Mesothelial cell of epicardium (in vitro differentiated cells): ENCODE results near the gene MS4A13. TPM values are rescaled to one million over a fixed set of nuclear protein-coding genes. Genes with fewer than 3 reads are reported as not detected.

ENCODE experiments used
- DNase-seq, 2 experiments: peaks; one replicate each; pipeline ENCODE4 v3.0.0; 2021; ENCODE audit warnings: low spot score in 2 of 2; ENCODE audit not compliant: unreplicated experiment in 2 of 2
- H3K27ac Mint-ChIP-seq: 2 replicates; pipeline ENCODE4 v1.8.0; 2021; ENCODE audit warnings: mixed read lengths
- H3K27me3 Mint-ChIP-seq: 2 replicates; pipeline ENCODE4 v1.8.0; 2021; ENCODE audit warnings: low read depth, mixed read lengths
- H3K36me3 Mint-ChIP-seq: 2 replicates; pipeline ENCODE4 v1.8.0; 2021; ENCODE audit warnings: mixed read lengths
- H3K4me1 Mint-ChIP-seq: 2 replicates; pipeline ENCODE4 v1.8.0; 2021; ENCODE audit warnings: mixed read lengths
- H3K4me3 Mint-ChIP-seq: 2 replicates; pipeline ENCODE4 v1.8.0; 2021; ENCODE audit warnings: mild to moderate bottlenecking, moderate library complexity, mixed read lengths
- H3K9me3 Mint-ChIP-seq: 2 replicates; pipeline ENCODE4 v1.8.0; 2021; ENCODE audit warnings: mixed read lengths
- CTCF ChIP-seq: fragments of 200-600 bp; sonication (generic); IDR thresholded peaks from one replicate; pipeline ENCODE4 v1.5.0; 2021; ENCODE audit warnings: antibody characterized with exemption; ENCODE audit not compliant: unreplicated experiment
- total RNA-seq: library from RNA; stranded (reverse); gene quantifications from 3 replicates; pipeline ENCODE4 v1.2.1, GENCODE V29; 2021

Gene MS4A13
- total RNA-seq, 1 donor from 2014 or later = not detected

GRCh38 chr11:60589611-60590010 is 74.4 kb downstream of the MS4A13 start:
- no peak for DNase-seq
- no peaks in the 10 kb centered on the region for H3K36me3 Mint-ChIP-seq
- no peak overlapping the region for H3K4me3 Mint-ChIP-seq
- H3K9me3 Mint-ChIP-seq = peaks cover 8% of the 10 kb centered on the region
- peaks cover 11% of the 10 kb centered on the region for H3K27me3 Mint-ChIP-seq
- TF ChIP-seq CTCF = no peak
- no peak overlapping the region for H3K27ac Mint-ChIP-seq
- peaks cover 14% of the 10 kb centered on the region for H3K4me1 Mint-ChIP-seq

Other genes with a start within 250 kb of the MS4A13 start
- gene MS4A4A, start 234.7 kb upstream of the MS4A13 start, total RNA-seq = not detected in 3 replicates
- not detected in 3 replicates for gene MS4A6E, start 188.1 kb upstream of the MS4A13 start, total RNA-seq
- not detected in 3 replicates for gene MS4A7, start 136.9 kb upstream of the MS4A13 start, total RNA-seq
- gene MS4A14, start 118.9 kb upstream of the MS4A13 start, total RNA-seq = not detected in 3 replicates
- gene MS4A5, start 85.8 kb upstream of the MS4A13 start, total RNA-seq = not detected in 3 replicates
- not detected in 3 replicates for gene MS4A1, start 59.5 kb upstream of the MS4A13 start, total RNA-seq
- gene MS4A12, start 22.6 kb upstream of the MS4A13 start, total RNA-seq = not detected in 3 replicates
- not detected in 3 replicates for gene MS4A8, start 184.2 kb downstream of the MS4A13 start, total RNA-seq
- gene MS4A18, start 209.3 kb downstream of the MS4A13 start, total RNA-seq = not detected in 3 replicates
- gene MS4A15, start 241.5 kb downstream of the MS4A13 start, total RNA-seq = 0.13 to 0.42 TPM (median 0.18 TPM) in 3 replicates